H9 (cell line): Measurements from ENCODE around the gene ITPA. TPM values are rescaled to one million over a fixed set of nuclear protein-coding genes. Genes with fewer than 3 reads are reported as not detected.
A peak's percentile ranks its signal among the peaks of the same experiment; 100 is the strongest.

Experiments
- DNase-seq: peaks from one replicate; pipeline ENCODE4 v3.0.0-alpha.2; 2017
- H2AFZ ChIP-seq: one replicate; pipeline ENCODE4 v1.6.1; 2013; ENCODE audit warnings: mild to moderate bottlenecking, low read length, control low read depth, moderate library complexity
- H2AK5ac ChIP-seq: 2 replicates; pipeline ENCODE4 v1.6.1; 2013; ENCODE audit warnings: low read length, control low read depth, mixed read lengths; ENCODE audit not compliant: insufficient read length
- H2BK120ac ChIP-seq: one replicate; pipeline ENCODE4 v1.6.1; 2013; ENCODE audit warnings: low read depth, mild to moderate bottlenecking, low read length, control low read depth, inconsistent platforms; ENCODE audit not compliant: poor library complexity, severe bottlenecking
- H2BK12ac ChIP-seq: 2 replicates; pipeline ENCODE4 v1.6.1; 2013; ENCODE audit warnings: low read length, control low read depth, mixed read lengths, low read depth; ENCODE audit not compliant: insufficient read length
- H2BK15ac ChIP-seq: 2 replicates; pipeline ENCODE4 v1.6.1; 2013; ENCODE audit warnings: low read depth, low read length, control low read depth
- H2BK20ac ChIP-seq: one replicate; pipeline ENCODE4 v1.6.1; 2013; ENCODE audit warnings: low read depth, mild to moderate bottlenecking, low read length, control low read depth, inconsistent platforms; ENCODE audit not compliant: poor library complexity, severe bottlenecking
- H2BK5ac ChIP-seq: 2 replicates; pipeline ENCODE4 v1.6.1; 2013; ENCODE audit warnings: low read length, control low read depth, mixed read lengths; ENCODE audit not compliant: insufficient read length
- H3K14ac ChIP-seq: 2 replicates; pipeline ENCODE4 v1.6.1; 2013; ENCODE audit warnings: low read length, control low read depth; ENCODE audit not compliant: insufficient read depth
- H3K18ac ChIP-seq: 2 replicates; pipeline ENCODE4 v1.6.1; 2013; ENCODE audit warnings: low read depth, mild to moderate bottlenecking, mixed read lengths, low read length, control low read depth; ENCODE audit not compliant: insufficient read length
- H3K23ac ChIP-seq: 2 replicates; pipeline ENCODE4 v1.6.1; 2013; ENCODE audit warnings: low read length, control low read depth, mixed read lengths, low read depth; ENCODE audit not compliant: insufficient read length
- H3K23me2 ChIP-seq: 2 replicates; pipeline ENCODE4 v1.6.1; 2013; ENCODE audit warnings: low read depth, mild to moderate bottlenecking, mixed read lengths, low read length, control low read depth; ENCODE audit not compliant: insufficient read length, poor library complexity, severe bottlenecking
- H3K27ac ChIP-seq: 2 replicates; pipeline ENCODE4 v1.5.1; 2013; ENCODE audit warnings: low read length, control low read depth, mixed read lengths, low read depth; ENCODE audit not compliant: insufficient read length
- H3K27me3 ChIP-seq: 2 replicates; pipeline ENCODE4 v1.6.1; 2013; ENCODE audit warnings: low read length, control low read depth, inconsistent platforms; ENCODE audit not compliant: insufficient read depth
- H3K4ac ChIP-seq: 2 replicates; pipeline ENCODE4 v1.6.1; 2013; ENCODE audit warnings: low read depth, mild to moderate bottlenecking, control low read depth, inconsistent platforms, low read length, moderate library complexity
- H3K4me1 ChIP-seq: 2 replicates; pipeline ENCODE4 v1.6.1; 2013; ENCODE audit warnings: low read length, control low read depth, inconsistent platforms; ENCODE audit not compliant: insufficient read depth
- H3K4me2 ChIP-seq: 2 replicates; pipeline ENCODE4 v1.6.1; 2013; ENCODE audit warnings: low read length, control low read depth, mixed read lengths; ENCODE audit not compliant: insufficient read length, insufficient read depth
- H3K56ac ChIP-seq: 2 replicates; pipeline ENCODE4 v1.6.1; 2013; ENCODE audit warnings: low read depth, mild to moderate bottlenecking, mixed read lengths, low read length, control low read depth; ENCODE audit not compliant: insufficient read length
- H3K79me1 ChIP-seq: 2 replicates; pipeline ENCODE4 v1.6.1; 2013; ENCODE audit warnings: low read depth, mild to moderate bottlenecking, moderate library complexity, low read length, control low read depth, inconsistent platforms; ENCODE audit not compliant: insufficient read depth, poor library complexity, severe bottlenecking
- H3K79me2 ChIP-seq: 2 replicates; pipeline ENCODE4 v1.6.1; 2013; ENCODE audit warnings: low read length, control low read depth, inconsistent platforms; ENCODE audit not compliant: insufficient read depth
- H3K9ac ChIP-seq: 2 replicates; pipeline ENCODE4 v1.6.1; 2013; ENCODE audit warnings: low read length, control low read depth, mixed read lengths; ENCODE audit not compliant: insufficient read length; ENCODE audit errors: extremely low read depth
- H3K9me3 ChIP-seq: one replicate; pipeline ENCODE4 v1.6.1; 2013; ENCODE audit warnings: low read depth, low read length, inconsistent platforms; ENCODE audit not compliant: control insufficient read depth
- H3T11ph ChIP-seq: one replicate; pipeline ENCODE4 v1.6.1; 2013; ENCODE audit warnings: mild to moderate bottlenecking, low read length, control low read depth, inconsistent platforms
- H4K20me1 ChIP-seq: one replicate; pipeline ENCODE4 v1.6.1; 2013; ENCODE audit not compliant: control insufficient read depth, insufficient read length, insufficient read depth
- H4K5ac ChIP-seq: 2 replicates; pipeline ENCODE4 v1.6.1; 2013; ENCODE audit warnings: low read depth, mild to moderate bottlenecking, mixed read lengths, low read length, control low read depth; ENCODE audit not compliant: insufficient read length
- H4K8ac ChIP-seq: replicated peaks from 2 replicates; pipeline ENCODE4 v1.6.1; 2013; ENCODE audit warnings: low read length, control low read depth, mixed read lengths, low read depth; ENCODE audit not compliant: insufficient read length
- H4K91ac ChIP-seq: 2 replicates; pipeline ENCODE4 v1.6.1; 2013; ENCODE audit warnings: low read depth, mild to moderate bottlenecking, moderate library complexity, mixed read lengths, low read length, control low read depth; ENCODE audit not compliant: insufficient read length
- H3K27ac Mint-ChIP-seq, 3 experiments: 2 replicates in 2 of 3; 3 replicates in 1 of 3; pipeline ENCODE4 v1.8.0; 2020 to 2021; ENCODE audit warnings: mixed read lengths in 3 of 3, mild to moderate bottlenecking in 1 of 3, moderate library complexity in 1 of 3
- H3K27me3 Mint-ChIP-seq: 2 replicates; pipeline ENCODE4 v1.8.0; 2021; ENCODE audit warnings: low read depth, mild to moderate bottlenecking, moderate library complexity, mixed read lengths
- H3K36me3 Mint-ChIP-seq, 3 experiments: 2 replicates in 2 of 3; 3 replicates in 1 of 3; pipeline ENCODE4 v1.8.0; 2020 to 2021; ENCODE audit warnings: low read depth in 3 of 3, mixed read lengths in 3 of 3; ENCODE audit not compliant: insufficient read depth in 1 of 3
- H3K4me1 Mint-ChIP-seq, 2 experiments: 2 replicates each; pipeline ENCODE4 v1.8.0; 2020; ENCODE audit warnings: mixed read lengths in 2 of 2
- H3K4me3 Mint-ChIP-seq, 2 experiments: 2 replicates in 1 of 2; 3 replicates in 1 of 2; pipeline ENCODE4 v1.8.0; 2020 to 2021; ENCODE audit warnings: mild to moderate bottlenecking in 2 of 2, mixed read lengths in 2 of 2, moderate library complexity in 1 of 2
- H3K9me3 Mint-ChIP-seq, 2 experiments: 2 replicates in 1 of 2; 3 replicates in 1 of 2; pipeline ENCODE4 v1.8.0; 2020; ENCODE audit warnings: mild to moderate bottlenecking in 2 of 2, mixed read lengths in 2 of 2, moderate library complexity in 1 of 2
- WGBS: extraction: QIAGEN DNeasy Blood & Tissue Kit; methylation state at CpG from one replicate; pipeline ENCODE4 v1.1.7; 2013; ENCODE audit warnings: missing lambda C conversion rate, low lambda C conversion rate, mixed read lengths; ENCODE audit not compliant: insufficient read length; ENCODE audit errors: extremely low coverage; 5-methylcytosine and 5-hydroxymethylcytosine counted together
- total RNA-seq: library from RNA; stranded (reverse); gene quantifications from 2 replicates; pipeline ENCODE4 v1.2.1, GENCODE V29; 2021
- TF ChIP-seq, protein P1 (sequence below): fragments of 200-600 bp; sonication (generic); conservative IDR thresholded peaks from 3 replicates; pipeline ENCODE4 v1.8.0; 2021; ENCODE audit warnings: antibody characterized with exemption, mild to moderate bottlenecking

Gene ITPA
- total RNA-seq, 1 experiment from 2014 or later, result 74.5 TPM

DNA sequence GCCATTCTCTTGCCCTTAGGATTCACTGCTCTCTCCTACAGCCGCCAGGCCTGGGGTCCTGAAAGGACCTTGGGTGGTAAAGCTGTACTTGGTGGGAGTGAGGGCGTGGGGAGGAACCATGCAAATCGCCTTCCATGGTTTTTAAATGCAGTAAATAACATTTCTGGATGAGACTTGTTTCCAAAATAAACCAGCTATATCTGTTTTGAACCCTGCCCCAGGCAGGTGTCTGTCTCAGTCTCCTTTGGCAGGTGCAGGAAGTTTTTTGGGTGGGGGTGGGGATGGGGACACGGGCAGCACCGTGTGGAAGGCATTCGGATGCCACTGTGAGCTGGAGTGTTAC is 14.3 kb downstream of the ITPA start:
- Histone ChIP-seq H4K91ac (no peak overlapping the region), H2AK5ac (no peak overlapping the region), H3K14ac (no peak overlapping the region), H3K9ac (no peak overlapping the region), H3K4me1 (no peaks in the 10 kb centered on the region), H3K4ac (no peak overlapping the region), H3K23ac (no peak overlapping the region), H3K4me2 (no peak overlapping the region), H4K5ac (no peak overlapping the region), H3K23me2 (no peaks in the 10 kb centered on the region), H2BK5ac (no peak overlapping the region), H4K8ac (no peak overlapping the region), H3K18ac (no peak overlapping the region), H3K56ac (no peak overlapping the region), H3K79me1 (no peaks in the 10 kb centered on the region), H3T11ph (no peak overlapping the region), H2BK20ac (no peak overlapping the region), H4K20me1 (no peaks in the 10 kb centered on the region), H3K27ac (no peak overlapping the region), H2BK15ac (no peak overlapping the region), H2BK120ac (no peak overlapping the region), H3K9me3 (no peaks in the 10 kb centered on the region), H2AFZ (no peak overlapping the region), H3K27me3 (no peaks in the 10 kb centered on the region), H3K79me2 (no peaks in the 10 kb centered on the region), H2BK12ac (no peak overlapping the region)
- H3K27me3 Mint-ChIP-seq, result no peaks in the 10 kb centered on the region
- no CpG with 5 or more reads among the region's 6 CpGs for WGBS
- H3K4me1 Mint-ChIP-seq, result no peaks in the 10 kb centered on the region
- TF ChIP-seq, protein P1, sequence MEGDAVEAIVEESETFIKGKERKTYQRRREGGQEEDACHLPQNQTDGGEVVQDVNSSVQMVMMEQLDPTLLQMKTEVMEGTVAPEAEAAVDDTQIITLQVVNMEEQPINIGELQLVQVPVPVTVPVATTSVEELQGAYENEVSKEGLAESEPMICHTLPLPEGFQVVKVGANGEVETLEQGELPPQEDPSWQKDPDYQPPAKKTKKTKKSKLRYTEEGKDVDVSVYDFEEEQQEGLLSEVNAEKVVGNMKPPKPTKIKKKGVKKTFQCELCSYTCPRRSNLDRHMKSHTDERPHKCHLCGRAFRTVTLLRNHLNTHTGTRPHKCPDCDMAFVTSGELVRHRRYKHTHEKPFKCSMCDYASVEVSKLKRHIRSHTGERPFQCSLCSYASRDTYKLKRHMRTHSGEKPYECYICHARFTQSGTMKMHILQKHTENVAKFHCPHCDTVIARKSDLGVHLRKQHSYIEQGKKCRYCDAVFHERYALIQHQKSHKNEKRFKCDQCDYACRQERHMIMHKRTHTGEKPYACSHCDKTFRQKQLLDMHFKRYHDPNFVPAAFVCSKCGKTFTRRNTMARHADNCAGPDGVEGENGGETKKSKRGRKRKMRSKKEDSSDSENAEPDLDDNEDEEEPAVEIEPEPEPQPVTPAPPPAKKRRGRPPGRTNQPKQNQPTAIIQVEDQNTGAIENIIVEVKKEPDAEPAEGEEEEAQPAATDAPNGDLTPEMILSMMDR, result no peak
- no peaks in the 10 kb centered on the region for H3K9me3 Mint-ChIP-seq
- no peak overlapping the region for H3K4me3 Mint-ChIP-seq
- DNase-seq, result no peak
- H3K36me3 Mint-ChIP-seq, result peaks cover 18 to 56% (median 23%) of the 10 kb centered on the region in 3 experiments; a peak in 6 of 7 replicates
- peak overlapping the region in 1 of 3 experiments; percentile 85; a peak in 1 of 7 replicates for H3K27ac Mint-ChIP-seq
